GM19193 (cell line): Measurements from ENCODE around the gene CLUH.

Experiments used
- POLR2A ChIP-seq: IDR thresholded peaks from 4 replicates; pipeline ENCODE4 v1.6.1; 2011; ENCODE audit not compliant: insufficient read depth, insufficient read length; ENCODE audit errors: extremely low read depth

Gene CLUH

DNA sequence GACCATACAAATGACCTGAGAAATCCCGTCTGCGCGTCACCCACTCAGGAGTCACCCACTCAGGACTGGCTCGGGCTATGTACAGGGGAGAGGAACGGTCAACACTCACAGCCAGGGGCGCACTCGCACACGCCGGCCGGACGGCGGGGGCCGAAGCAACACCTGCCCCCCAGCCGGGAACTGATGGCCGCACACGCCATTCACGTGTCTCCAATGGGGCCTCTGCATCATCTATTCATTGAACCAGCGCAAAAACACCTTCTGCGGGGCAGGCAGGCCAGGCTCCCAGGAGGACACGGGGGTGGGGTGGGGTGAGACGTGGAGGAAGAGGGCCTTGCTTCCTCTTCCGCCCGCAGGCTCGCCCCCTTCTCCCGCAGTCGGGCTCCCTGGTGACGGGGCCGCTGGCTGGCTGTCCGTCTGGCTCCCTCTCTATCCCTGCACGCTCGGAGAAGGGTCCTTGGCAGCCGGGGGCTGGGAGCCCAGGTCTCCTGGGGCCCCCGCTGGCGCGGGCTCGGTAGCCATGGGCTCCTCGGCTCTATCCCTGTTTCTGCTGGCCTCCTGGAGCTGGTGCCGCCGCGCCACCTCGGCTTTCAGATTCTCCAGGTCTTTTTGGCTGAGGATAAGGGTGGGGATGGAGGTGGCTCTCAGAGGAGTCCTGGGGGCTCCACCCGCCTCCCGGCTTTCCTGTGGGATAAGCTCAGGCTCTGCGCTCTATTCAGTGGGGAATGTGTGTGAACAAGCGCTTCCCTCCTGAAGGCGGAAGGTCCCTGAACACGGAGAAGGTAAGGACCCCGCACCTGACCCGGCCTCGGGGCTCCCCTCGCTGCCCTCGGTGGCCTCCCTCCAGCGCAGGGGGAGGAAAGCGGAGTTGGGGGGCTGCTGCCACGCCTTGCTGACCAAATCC is 21.1 kb downstream of the CLUH start:
- TF ChIP-seq POLR2A = no peak

GRCh38 chr17:2689411-2690164 is 22.0 kb downstream of the CLUH start:
- no peak for TF ChIP-seq POLR2A

DNA sequence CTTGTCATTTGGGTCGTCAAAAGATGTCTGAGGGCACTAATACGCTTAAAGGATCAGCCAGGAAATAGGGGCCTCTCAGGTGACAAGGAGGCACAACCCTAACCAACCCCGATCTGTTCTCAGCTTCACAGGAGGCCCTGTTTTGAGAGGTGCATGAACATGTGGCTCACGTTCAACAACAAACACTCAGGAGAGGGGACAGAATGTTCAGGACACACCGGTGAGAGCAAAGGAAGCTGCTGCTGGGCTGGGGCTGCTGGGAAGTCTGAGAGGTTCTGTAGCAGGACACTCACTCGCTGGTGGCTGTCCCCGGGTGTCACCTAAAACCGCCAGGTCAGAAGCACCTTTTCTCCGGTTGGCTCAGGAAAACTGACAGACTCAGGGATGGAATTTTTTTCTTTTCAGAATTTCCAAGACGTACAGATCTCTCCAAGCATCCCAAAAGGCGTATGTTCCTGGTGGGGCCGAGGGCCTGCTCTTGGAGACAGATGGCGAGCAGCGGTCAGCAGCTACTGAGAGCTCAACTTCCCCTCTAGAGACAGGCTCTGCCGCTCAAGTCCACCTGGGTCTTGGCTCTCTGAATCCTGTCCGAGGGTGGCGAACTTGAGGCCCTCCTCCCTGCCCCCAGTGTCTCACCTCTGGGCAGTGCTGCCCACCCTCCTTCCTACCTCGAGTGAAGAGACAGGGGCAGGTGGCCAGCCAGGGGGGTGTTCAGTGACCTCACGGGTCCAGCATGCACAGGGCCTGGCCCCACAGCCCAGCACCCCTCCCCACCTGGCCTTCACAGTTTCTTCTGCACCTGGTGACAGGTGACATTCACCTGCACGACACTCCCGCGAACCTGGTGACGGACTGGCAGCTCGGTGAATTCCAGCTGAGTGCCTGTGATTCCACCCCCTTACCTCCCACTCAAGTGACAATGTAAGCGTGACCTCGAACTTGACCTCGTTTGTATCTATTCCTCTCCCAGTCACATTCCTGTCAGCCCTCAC is 22.9 kb downstream of the CLUH start:
- peak; percentile 19 for TF ChIP-seq POLR2A

- TF ChIP-seq POLR2A = peak; percentile 1
These were observed 24.5 kb downstream of the CLUH start for GRCh38 chr17:2687074-2687418.

DNA sequence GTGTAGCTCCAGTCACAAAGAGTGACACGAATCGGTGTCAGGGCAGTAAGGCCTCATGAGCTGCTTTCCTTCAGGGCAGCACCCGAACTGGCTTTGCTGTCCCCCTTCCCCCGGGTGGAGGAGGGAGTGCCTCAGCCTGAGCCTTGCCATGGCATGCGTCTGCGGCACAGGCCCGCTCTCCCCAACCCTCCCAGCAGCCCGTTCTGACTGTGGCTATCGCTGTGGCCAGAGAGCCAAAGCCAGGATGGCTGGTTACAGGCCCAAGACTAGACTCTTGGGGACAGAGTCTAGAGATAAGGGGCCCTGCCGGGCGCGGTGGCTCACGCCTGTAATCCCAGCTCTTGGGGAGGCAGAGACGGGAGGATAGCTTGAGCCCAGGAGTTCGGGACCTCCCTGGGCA is 25.9 kb downstream of the CLUH start:
- no peak for TF ChIP-seq POLR2A

- no peak for TF ChIP-seq POLR2A
These were observed 27.0 kb downstream of the CLUH start for GRCh38 chr17:2684549-2684948.

DNA sequence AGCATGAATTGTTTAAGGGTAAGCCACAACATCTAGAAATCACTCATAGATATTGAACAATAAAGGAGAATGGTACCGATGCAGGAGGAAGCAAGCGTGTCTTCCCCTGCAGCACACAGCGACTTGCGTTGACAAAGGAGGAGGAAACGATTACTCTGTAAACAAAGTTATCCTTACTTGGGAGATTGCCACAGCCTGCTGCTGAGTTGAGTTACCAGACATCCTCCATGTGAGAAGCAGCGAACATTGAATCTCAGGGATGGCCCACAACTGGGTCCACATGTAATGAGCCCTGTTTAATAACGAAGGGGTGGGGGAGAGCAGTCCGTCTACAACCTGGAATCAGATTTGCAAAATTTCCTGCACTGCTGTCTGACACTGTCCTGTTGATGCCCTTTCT is 27.7 kb downstream of the CLUH start:
- TF ChIP-seq POLR2A = no peak

DNA sequence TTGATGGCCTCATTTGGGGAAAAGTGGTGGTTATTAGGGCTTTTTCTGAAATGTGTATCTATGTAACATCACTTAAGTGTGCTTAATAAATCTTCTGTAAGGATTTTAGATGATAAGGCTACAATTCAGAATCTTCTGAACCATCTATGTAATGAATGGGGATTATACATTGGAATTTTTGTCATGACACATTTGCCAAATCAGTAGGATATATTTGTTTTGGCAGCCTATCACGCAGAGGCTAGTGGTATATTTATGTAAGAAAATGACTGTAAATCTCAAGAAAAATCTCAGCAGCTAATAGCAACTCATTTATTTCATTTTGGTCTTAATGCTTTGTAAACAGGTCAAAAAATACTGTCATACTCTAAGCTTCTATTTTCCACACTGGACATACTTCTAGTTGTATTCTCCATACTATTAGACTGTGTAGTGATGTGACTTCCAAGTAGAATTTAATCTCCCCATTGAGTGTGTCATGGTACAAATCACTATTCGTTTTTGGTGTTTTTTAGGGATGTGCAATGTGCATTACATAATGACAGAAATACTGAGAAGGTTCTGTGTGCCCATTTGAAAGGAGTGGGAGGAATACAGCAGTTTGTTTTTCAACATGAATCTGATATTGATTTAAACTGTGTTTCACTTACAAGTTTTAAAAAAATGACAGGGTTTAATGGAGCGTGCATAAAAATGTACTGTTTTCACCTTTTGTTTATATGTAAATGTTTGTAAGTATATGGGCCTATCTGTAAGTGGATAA is 29.2 kb downstream of the CLUH start:
- TF ChIP-seq POLR2A = no peak

- no peak for TF ChIP-seq POLR2A
These were observed 29.9 kb downstream of the CLUH start for GRCh38 chr17:2681650-2682049.

DNA sequence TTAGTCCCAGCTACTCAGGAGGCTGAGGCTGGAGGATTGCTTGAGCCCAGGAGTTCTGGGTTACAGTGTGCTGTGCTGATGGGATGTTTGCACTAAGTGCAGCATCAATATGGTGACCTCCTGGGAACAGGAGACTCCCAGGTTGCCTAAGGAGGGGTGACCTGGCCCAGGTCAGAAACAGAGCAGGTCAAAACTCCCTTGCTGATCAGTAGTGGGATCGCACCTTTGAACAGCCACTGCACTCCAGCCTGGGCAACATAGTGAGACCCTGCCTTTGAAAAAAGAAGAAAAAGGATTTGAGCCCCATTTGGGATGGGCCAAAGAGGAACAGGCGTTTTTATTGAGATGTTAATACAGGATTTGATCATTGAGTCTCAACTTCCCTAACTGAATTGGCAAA is 30.6 kb downstream of the CLUH start:
- no peak for TF ChIP-seq POLR2A

- TF ChIP-seq POLR2A = no peak
These were observed 39.5 kb downstream of the CLUH start for GRCh38 chr17:2672026-2672425.

GRCh38 chr17:2656283-2656682 is 55.3 kb downstream of the CLUH start:
- no peak for TF ChIP-seq POLR2A

- no peak for TF ChIP-seq POLR2A
These were observed 56.0 kb downstream of the CLUH start for GRCh38 chr17:2655546-2655945.

DNA sequence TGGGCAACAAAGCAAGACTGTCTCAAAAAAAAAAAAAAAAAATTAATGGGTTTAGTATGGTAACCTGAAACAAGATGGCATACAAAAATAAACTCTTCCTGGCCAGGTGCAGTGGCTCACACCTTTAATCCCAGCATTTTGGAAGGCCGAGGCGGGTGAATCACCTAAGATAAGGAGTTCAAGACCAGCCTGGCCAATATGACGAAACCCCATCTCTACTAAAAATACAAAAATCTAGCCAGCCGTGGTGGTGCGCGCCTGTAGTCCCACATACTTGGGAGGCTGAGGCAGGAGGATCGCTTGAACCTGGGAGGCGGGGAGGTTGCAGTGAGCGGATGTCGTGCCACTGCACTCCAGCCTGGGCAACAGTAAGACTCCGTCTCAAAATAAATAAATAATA is 62.4 kb downstream of the CLUH start:
- no peak for TF ChIP-seq POLR2A

GRCh38 chr17:2647957-2648356 is 63.6 kb downstream of the CLUH start:
- no peak for TF ChIP-seq POLR2A

DNA sequence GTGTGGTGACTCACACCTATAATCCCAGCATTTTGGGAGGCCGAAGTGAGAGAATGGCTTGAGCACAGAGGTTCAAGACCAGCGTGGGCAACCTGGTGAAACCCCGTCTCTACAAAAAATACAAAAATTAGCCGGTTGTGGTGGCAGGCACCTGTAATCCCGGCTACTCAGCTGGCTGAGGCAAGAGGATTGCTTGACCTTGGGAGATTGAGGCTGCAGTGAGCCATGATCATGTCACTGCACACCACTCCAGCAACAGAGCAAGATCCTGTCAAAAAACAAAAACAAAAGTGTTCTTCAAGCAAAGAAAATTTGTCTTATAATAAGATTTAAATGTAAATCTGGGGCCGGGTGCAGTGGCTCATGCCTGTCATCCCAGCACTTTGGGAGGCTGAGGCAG is 66.6 kb downstream of the CLUH start:
- no peak for TF ChIP-seq POLR2A
